ENCODE measurements around the gene LASP1.

Gene LASP1

DNA sequence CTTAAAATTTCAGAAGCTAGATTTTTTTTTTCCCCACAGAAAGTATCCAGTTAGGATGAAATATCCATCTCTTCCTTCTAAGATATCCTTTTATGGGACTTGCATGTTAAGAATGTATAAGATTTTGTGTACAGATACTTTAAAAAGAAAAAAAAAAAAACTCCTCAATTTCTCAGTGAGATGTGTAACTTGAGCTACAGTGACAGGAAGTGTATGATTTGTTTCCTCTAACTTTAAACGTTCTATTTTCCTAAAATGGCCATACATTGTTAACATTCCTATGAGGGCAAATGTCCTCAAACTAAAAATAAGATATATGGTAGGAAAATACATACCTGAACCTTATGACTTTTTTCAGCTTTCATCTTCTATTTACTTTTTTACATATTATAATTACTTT is 88.5 kb downstream of the LASP1 start:
- no peak for DNase-seq (ENCODE audit: low read depth in 1 of 2, low spot score in 1 of 2)
- Histone ChIP-seq H3K27me3 (ENCODE audit: insufficient read depth, poor library complexity, severe bottlenecking) (no peaks in the 10 kb centered on the region), H3K27ac (replicated peaks) (no peak overlapping the region), H3K4me3 (replicated peaks; ENCODE audit: insufficient read depth, low read length) (no peak overlapping the region)
- TF ChIP-seq, protein P1, sequence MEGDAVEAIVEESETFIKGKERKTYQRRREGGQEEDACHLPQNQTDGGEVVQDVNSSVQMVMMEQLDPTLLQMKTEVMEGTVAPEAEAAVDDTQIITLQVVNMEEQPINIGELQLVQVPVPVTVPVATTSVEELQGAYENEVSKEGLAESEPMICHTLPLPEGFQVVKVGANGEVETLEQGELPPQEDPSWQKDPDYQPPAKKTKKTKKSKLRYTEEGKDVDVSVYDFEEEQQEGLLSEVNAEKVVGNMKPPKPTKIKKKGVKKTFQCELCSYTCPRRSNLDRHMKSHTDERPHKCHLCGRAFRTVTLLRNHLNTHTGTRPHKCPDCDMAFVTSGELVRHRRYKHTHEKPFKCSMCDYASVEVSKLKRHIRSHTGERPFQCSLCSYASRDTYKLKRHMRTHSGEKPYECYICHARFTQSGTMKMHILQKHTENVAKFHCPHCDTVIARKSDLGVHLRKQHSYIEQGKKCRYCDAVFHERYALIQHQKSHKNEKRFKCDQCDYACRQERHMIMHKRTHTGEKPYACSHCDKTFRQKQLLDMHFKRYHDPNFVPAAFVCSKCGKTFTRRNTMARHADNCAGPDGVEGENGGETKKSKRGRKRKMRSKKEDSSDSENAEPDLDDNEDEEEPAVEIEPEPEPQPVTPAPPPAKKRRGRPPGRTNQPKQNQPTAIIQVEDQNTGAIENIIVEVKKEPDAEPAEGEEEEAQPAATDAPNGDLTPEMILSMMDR (IDR thresholded peaks at IDR 0.05; ENCODE audit: insufficient read depth, low read length), result no peak
- TF ChIP-seq SPI1 (IDR thresholded peaks at IDR 0.05; ENCODE audit: borderline replicate concordance, low read depth) (no peak), GABPA (IDR thresholded peaks at IDR 0.05; ENCODE audit: low read depth) (no peak), POLR2AphosphoS5 (IDR thresholded peaks at IDR 0.05; ENCODE audit: low read depth) (no peak)
- TF ChIP-seq, protein P2, sequence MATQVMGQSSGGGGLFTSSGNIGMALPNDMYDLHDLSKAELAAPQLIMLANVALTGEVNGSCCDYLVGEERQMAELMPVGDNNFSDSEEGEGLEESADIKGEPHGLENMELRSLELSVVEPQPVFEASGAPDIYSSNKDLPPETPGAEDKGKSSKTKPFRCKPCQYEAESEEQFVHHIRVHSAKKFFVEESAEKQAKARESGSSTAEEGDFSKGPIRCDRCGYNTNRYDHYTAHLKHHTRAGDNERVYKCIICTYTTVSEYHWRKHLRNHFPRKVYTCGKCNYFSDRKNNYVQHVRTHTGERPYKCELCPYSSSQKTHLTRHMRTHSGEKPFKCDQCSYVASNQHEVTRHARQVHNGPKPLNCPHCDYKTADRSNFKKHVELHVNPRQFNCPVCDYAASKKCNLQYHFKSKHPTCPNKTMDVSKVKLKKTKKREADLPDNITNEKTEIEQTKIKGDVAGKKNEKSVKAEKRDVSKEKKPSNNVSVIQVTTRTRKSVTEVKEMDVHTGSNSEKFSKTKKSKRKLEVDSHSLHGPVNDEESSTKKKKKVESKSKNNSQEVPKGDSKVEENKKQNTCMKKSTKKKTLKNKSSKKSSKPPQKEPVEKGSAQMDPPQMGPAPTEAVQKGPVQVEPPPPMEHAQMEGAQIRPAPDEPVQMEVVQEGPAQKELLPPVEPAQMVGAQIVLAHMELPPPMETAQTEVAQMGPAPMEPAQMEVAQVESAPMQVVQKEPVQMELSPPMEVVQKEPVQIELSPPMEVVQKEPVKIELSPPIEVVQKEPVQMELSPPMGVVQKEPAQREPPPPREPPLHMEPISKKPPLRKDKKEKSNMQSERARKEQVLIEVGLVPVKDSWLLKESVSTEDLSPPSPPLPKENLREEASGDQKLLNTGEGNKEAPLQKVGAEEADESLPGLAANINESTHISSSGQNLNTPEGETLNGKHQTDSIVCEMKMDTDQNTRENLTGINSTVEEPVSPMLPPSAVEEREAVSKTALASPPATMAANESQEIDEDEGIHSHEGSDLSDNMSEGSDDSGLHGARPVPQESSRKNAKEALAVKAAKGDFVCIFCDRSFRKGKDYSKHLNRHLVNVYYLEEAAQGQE (IDR thresholded peaks at IDR 0.05; ENCODE audit: insufficient replicate concordance, low read depth), result no peak

DNA sequence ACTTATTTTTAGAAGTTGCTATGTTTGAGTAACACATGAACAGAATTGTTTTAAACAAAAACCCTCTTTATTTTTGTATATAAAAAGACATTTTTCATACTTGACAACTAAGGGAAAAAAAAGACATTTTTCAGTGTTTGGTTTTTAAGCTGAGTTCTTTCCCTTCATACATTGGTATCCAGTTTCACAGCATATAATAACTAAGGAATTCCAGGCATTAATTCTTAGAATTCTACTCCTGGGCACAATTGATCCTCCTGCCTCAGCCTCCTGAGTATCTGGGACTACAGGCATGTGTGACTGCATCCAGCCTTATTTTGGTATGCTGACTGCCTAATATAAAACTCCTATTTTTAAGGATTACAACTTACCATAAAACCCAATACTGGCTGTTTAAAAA is 88.9 kb downstream of the LASP1 start:
- Histone ChIP-seq H3K27me3 (ENCODE audit: insufficient read depth, poor library complexity, severe bottlenecking) (no peaks in the 10 kb centered on the region), H3K27ac (replicated peaks) (no peak overlapping the region), H3K4me3 (replicated peaks; ENCODE audit: insufficient read depth, low read length) (no peak overlapping the region)
- no peak for TF ChIP-seq SPI1 (IDR thresholded peaks at IDR 0.05; ENCODE audit: borderline replicate concordance, low read depth)
- TF ChIP-seq, protein P1 (IDR thresholded peaks at IDR 0.05; ENCODE audit: insufficient read depth, low read length), result no peak
- TF ChIP-seq POLR2AphosphoS5 (IDR thresholded peaks at IDR 0.05; ENCODE audit: low read depth), result no peak
- TF ChIP-seq, protein P2 (IDR thresholded peaks at IDR 0.05; ENCODE audit: insufficient replicate concordance, low read depth), result no peak
- no peak for TF ChIP-seq GABPA (IDR thresholded peaks at IDR 0.05; ENCODE audit: low read depth)
- no peak for DNase-seq (ENCODE audit: low read depth in 1 of 2, low spot score in 1 of 2)

DNA sequence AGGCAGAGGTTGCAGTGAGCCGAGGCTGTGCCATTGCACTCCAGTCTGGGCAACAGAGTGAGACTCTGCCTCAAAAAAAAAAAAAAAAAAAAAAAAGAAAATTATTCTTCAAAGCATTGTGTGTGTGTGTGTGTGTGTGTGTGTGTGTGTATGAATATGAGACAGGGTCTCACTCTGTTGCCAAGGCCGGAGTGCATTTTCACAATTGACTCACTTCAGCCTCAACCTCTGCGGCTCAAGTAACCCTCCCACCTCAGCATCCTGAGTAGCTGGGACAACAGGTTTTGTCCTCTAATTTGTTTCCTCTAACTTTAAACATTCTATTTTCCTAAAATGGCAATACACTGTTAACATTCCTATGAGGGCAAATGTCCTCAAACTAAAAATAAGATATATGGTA is 89.7 kb downstream of the LASP1 start:
- no peak overlapping the region for H3K4me3 ChIP-seq (replicated peaks; ENCODE audit: insufficient read depth, low read length)
- no peak for DNase-seq (ENCODE audit: low read depth in 1 of 2, low spot score in 1 of 2)
- no peak for TF ChIP-seq SPI1 (IDR thresholded peaks at IDR 0.05; ENCODE audit: borderline replicate concordance, low read depth)
- TF ChIP-seq, protein P1 (IDR thresholded peaks at IDR 0.05; ENCODE audit: insufficient read depth, low read length), result no peak
- TF ChIP-seq, protein P2 (IDR thresholded peaks at IDR 0.05; ENCODE audit: insufficient replicate concordance, low read depth), result no peak
- no peak for TF ChIP-seq GABPA (IDR thresholded peaks at IDR 0.05; ENCODE audit: low read depth)
- no peak for TF ChIP-seq POLR2AphosphoS5 (IDR thresholded peaks at IDR 0.05; ENCODE audit: low read depth)
- H3K27me3 ChIP-seq (ENCODE audit: insufficient read depth, poor library complexity, severe bottlenecking), result no peaks in the 10 kb centered on the region
- H3K27ac ChIP-seq (replicated peaks), result no peak overlapping the region
